Transverse colon (tissue), 4 donors: ENCODE data around the gene CCDC136.

ENCODE experiments used
- CTCF ChIP-seq, 5 experiments: fragments of 200-600 bp in 3 of 5; fragments of 450-650 bp in 2 of 5; sonication (generic) in 3 of 5; IDR thresholded peaks; 1 replicate in 2 of 5; 2 replicates in 3 of 5; pipeline ENCODE4 v1.5.1; 2016 to 2017; ENCODE audit warnings: antibody characterized with exemption in 5 of 5, inconsistent platforms in 3 of 5, mild to moderate bottlenecking in 2 of 5, moderate library complexity in 1 of 5
- EP300 ChIP-seq: sonication (generic); formaldehyde crosslinking; IDR thresholded peaks from one replicate; pipeline ENCODE4 v1.6.1; 2017; ENCODE audit warnings: antibody characterized with exemption, low read depth
- POLR2AphosphoS5 ChIP-seq, 3 donors: sonication (generic); formaldehyde crosslinking; IDR thresholded peaks; one replicate each; pipeline ENCODE4 v1.6.1; 2016; ENCODE audit warnings: antibody characterized with exemption in 3 of 3

GRCh38 chr7:128755819-128756476, 35.8 kb upstream of the CCDC136 start:
- TF ChIP-seq EP300: peak; percentile 56
- no peak for TF ChIP-seq CTCF (IDR thresholded peaks at IDR 0.05)
- TF ChIP-seq POLR2AphosphoS5 (IDR thresholded peaks at IDR 0.05): peak in 1 of 3 donors; percentile 49
